Immature natural killer cell (primary cell): ENCODE data around the gene PCNX2. TPM values are rescaled to one million over a fixed set of nuclear protein-coding genes. Genes with fewer than 3 reads are reported as not detected.

ENCODE experiments used
- DNase-seq, 3 donors: peaks; one replicate each; pipeline ENCODE4 v3.0.0; 2022; ENCODE audit warnings: mixed read lengths in 1 of 3
- H3K27ac Mint-ChIP-seq, 6 donors: one replicate each; pipeline ENCODE4 v1.8.0; 2020; ENCODE audit warnings: mixed read lengths in 6 of 6, mild to moderate bottlenecking in 5 of 6, inconsistent platforms in 4 of 6, moderate library complexity in 3 of 6
- H3K27me3 Mint-ChIP-seq, 3 donors: one replicate each; pipeline ENCODE4 v1.8.0; 2020 to 2021; ENCODE audit warnings: low read depth in 3 of 3, mild to moderate bottlenecking in 3 of 3, mixed read lengths in 3 of 3, moderate library complexity in 3 of 3, inconsistent platforms in 1 of 3
- H3K36me3 Mint-ChIP-seq, 3 donors: one replicate each; pipeline ENCODE4 v1.8.0; 2020; ENCODE audit warnings: mixed read lengths in 3 of 3, inconsistent platforms in 2 of 3, mild to moderate bottlenecking in 2 of 3
- H3K4me1 Mint-ChIP-seq, 2 donors: one replicate each; pipeline ENCODE4 v1.8.0; 2020; ENCODE audit warnings: inconsistent platforms in 2 of 2, mild to moderate bottlenecking in 2 of 2, mixed read lengths in 2 of 2, moderate library complexity in 1 of 2
- H3K4me3 Mint-ChIP-seq, 5 donors: one replicate each; pipeline ENCODE4 v1.8.0; 2020; ENCODE audit warnings: mild to moderate bottlenecking in 5 of 5, mixed read lengths in 5 of 5, inconsistent platforms in 3 of 5, moderate library complexity in 3 of 5
- H3K9me3 Mint-ChIP-seq, 6 donors: one replicate each; pipeline ENCODE4 v1.8.0; 2020; ENCODE audit warnings: mild to moderate bottlenecking in 6 of 6, mixed read lengths in 6 of 6, inconsistent platforms in 4 of 6, moderate library complexity in 3 of 6
- polyA plus RNA-seq, 3 donors: library from polyadenylated mRNA; unstranded; fragments of 300-500 nt; fragmentation: Illumina TruSeq; gene quantifications; one replicate each; pipeline ENCODE4 v1.2.3, GENCODE V29; 2021

The PCNX2 gene
- polyA plus RNA-seq, 3 donors from 2014 or later, result 1.1 to 2.6 TPM; not detected in 1

DNA sequence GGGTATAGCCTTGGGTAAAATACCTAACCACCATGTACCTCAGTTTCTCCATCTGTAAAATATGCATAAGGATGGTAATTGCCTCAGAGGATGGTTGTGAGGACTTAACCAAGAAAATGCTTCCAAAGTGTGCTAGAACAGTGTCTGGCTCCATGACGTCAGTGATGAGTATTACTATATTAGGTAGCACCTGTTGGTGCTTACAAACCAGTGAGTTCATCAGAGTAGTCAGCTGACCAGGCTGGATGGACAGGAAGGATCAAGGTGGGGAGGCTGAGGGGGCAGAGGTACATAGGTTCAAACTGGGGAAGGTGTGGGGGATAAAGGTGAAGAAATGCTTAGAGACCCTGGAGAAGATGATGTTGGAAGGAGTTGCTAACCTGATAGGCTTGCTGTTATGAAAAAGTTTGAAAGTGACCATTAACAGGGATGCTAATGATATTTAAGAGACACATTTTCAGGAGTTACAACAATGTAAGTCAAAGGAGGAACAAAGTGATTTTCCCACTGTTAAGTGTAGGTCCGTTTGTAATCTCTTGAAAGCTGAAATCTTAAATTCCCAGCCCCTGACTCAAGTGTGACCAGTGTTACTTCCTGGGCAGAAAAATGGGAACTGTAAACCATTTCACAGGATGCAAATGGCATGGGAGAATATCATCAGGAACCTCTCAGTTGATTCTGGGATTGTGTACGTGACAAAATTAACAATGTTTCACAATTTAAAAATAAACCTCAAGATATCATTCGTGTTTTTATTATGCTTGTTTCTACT, 340.7 kb downstream of the PCNX2 start:
- peaks cover 0 to 2% (median 0%) of the 10 kb centered on the region in 6 donors for H3K9me3 Mint-ChIP-seq
- H3K27ac Mint-ChIP-seq, result no peak overlapping the region
- no peak for DNase-seq
- H3K4me3 Mint-ChIP-seq, result no peak overlapping the region
- H3K27me3 Mint-ChIP-seq, result peaks cover 2 to 13% (median 8%) of the 10 kb centered on the region in 3 donors
- peaks cover 34 to 35% of the 10 kb centered on the region in 2 donors for H3K4me1 Mint-ChIP-seq
- peaks cover 28 to 37% (median 37%) of the 10 kb centered on the region in 3 donors for H3K36me3 Mint-ChIP-seq

DNA sequence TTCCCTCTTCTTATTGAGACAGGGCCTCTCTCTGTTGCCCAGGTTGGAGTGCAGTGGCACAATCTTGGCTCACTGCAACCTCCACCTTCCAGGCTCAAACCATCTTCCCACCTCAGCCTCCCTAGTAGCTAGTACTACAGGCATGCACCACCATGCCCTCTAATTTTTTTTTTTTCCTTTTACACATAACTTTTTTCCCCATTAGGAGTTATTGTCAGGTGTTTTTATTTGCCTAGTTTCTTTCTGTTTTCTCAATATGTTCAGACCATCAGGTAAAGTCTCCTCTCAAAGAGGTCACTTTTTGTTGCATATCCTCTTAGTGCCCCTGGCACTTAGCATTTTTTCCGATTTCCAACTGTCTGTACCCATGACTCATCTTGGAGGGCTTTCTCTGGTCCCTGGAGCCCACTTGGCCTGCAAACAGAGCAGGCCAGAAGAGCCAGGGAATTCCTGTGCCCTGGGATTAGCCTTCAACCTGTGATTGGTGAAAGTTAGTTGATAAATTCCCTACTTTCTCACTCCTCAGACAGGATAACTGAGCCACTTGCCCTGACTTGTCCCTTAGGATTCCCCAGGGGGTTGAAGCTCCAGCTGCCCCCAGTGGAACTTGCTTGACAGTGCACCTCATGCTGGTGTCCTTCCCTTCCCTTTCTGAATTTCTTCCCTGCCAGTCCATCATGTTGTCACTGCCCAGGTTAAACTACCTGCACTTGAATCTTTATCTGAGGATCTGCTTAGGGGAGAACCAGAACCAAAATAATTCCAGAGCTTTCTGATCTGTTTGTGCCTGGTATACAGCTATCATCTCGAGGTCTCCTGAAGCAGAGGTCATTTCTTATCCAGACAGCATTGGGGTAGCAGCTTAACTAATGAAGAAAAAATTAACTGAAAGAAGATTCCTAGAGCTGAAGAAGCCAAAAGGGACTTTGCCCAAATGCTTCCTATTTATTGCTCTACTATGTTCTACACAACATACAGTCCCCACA, 342.7 kb downstream of the PCNX2 start:
- peak; percentile 11 to 17 (median 13) for DNase-seq
- peaks cover 2 to 13% (median 8%) of the 10 kb centered on the region in 3 donors for H3K27me3 Mint-ChIP-seq
- peak overlapping the region in 4 of 6 donors; percentile 21 to 81 (median 52) for H3K27ac Mint-ChIP-seq
- peaks cover 9 to 18% (median 17%) of the 10 kb centered on the region in 3 donors for H3K36me3 Mint-ChIP-seq
- peak overlapping the region in 4 of 5 donors; percentile 1 to 59 (median 39) for H3K4me3 Mint-ChIP-seq
- peaks cover 41 to 43% of the 10 kb centered on the region in 2 donors for H3K4me1 Mint-ChIP-seq
- no peaks in the 10 kb centered on the region for H3K9me3 Mint-ChIP-seq

DNA sequence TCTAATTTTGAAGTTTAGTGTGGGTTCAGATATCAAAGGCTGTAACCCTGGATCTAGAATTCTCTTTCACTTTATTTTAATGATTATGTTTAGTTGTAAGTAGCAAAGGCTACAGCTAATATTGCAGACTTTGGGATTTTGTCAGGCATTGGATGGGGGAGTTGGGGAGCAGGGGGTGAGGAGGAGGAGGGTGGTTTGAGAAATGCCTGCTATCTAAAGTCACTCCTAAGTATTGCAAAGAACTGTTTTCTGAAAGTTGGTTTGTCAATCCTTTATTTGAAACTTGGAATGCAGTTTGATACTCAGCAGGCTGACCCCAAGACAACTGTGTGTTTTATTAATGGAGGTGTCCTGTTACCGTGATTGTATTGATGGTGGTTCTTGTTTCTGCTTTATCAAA, 343.9 kb downstream of the PCNX2 start:
- Mint-ChIP-seq H3K27me3 (peaks cover 2 to 13% (median 8%) of the 10 kb centered on the region in 3 donors), H3K9me3 (no peaks in the 10 kb centered on the region), H3K4me3 (peak overlapping the region; percentile 95 to 97 (median 97)), H3K4me1 (peaks cover 41 to 43% of the 10 kb centered on the region in 2 donors), H3K36me3 (peaks cover 4 to 6% (median 6%) of the 10 kb centered on the region in 3 donors), H3K27ac (peak overlapping the region; percentile 12 to 97 (median 90))
- no peak for DNase-seq

DNA sequence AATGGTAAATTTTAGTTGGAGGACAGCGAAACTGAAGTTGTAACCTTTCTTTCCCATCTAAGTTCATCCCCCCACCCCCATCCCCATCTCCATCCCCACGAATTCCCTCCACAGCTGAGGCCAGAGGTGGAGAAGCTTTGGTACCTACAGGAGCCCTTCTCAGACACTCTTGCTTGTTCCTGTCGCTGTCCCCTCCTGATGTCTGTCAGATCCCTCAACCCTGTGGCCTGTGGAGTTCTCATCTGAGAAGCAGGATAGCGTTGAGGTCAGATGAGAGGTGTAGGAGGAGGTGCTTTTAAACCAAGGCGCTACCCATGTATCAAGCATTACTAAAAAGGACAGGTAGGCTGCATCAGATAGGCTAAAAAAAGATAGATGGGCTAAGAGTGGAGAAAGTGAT, 344.3 kb downstream of the PCNX2 start:
- peak; percentile 7 to 19 (median 8) for DNase-seq
- H3K4me3 Mint-ChIP-seq, result peak overlapping the region; percentile 95 to 97 (median 97)

DNA sequence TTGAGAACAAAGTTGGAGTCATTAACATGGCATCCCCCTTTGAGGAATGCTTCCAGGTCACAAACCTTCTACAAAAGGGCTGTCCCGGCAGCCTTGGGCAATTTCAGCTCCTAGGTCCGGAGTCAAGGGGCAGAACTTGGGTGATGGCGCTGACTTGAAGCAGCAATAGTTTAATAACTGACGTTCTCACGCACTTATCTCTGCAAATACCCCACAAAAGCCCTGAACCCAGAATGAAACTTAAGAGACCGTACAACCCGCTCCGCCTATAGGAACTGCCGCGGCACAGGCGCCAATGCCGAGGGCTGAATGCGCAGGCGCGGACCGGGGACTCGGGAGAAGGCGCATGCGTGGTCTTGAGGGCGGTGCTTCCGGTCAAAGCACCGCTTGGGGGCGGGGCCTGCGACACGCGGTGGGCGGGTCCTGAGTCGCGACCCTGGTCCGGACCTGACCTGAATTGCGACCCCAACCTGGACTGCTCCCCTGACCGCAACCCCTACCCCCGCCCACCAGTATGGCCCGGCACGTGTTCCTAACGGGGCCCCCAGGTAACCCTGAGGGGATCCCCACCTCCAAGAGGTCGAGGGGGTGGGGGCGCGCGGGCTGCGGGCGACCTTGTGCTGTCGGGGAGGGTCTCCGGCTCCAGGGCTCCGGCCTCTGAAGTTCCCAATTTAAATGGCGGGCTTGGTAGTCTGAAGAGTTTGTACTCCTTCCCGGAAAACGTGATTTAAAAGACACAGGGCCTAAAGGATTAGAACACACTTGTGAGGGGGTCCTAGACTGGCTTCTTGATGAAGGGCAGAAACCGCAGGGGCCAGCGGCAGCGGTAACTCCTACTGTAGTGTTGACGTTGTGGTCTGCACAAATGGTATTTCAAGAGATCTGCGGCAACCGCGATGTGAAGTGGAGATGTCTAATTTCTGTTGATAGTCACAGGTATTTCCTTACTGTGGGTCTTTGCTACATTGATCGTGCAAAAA, 345.0 kb downstream of the PCNX2 start, which contains the start of gene NTPCR:
TSS of gene NTPCR (plus strand) at position 415 of the 980 bp plus-strand sequence. CDS start at position 515, 100 bp downstream.
- H3K27ac Mint-ChIP-seq, result peak within 1 kb of the TSS; percentile 81 to 97 (median 94)
- peaks cover 2 to 15% (median 8%) of the 10 kb centered on the region in 3 donors for H3K27me3 Mint-ChIP-seq
- H3K4me1 Mint-ChIP-seq, result peaks cover 43 to 48% of the 10 kb centered on the region in 2 donors
- peak; percentile 92 to 95 (median 94) for DNase-seq
- H3K36me3 Mint-ChIP-seq, result no peaks in the 10 kb centered on the region
- peak within 1 kb of the TSS; percentile 95 to 97 (median 97) for H3K4me3 Mint-ChIP-seq
- H3K9me3 Mint-ChIP-seq, result no peaks in the 10 kb centered on the region

More for the DNA sequence above, 344.3 kb downstream of the PCNX2 start:
- no peaks in the 10 kb centered on the region for H3K9me3 Mint-ChIP-seq
- peak overlapping the region; percentile 81 to 97 (median 91) for H3K27ac Mint-ChIP-seq
- peaks cover 2 to 13% (median 8%) of the 10 kb centered on the region in 3 donors for H3K27me3 Mint-ChIP-seq
- peaks cover 2 to 3% (median 2%) of the 10 kb centered on the region in 3 donors for H3K36me3 Mint-ChIP-seq
- H3K4me1 Mint-ChIP-seq, result peaks cover 42 to 43% of the 10 kb centered on the region in 2 donors

DNA sequence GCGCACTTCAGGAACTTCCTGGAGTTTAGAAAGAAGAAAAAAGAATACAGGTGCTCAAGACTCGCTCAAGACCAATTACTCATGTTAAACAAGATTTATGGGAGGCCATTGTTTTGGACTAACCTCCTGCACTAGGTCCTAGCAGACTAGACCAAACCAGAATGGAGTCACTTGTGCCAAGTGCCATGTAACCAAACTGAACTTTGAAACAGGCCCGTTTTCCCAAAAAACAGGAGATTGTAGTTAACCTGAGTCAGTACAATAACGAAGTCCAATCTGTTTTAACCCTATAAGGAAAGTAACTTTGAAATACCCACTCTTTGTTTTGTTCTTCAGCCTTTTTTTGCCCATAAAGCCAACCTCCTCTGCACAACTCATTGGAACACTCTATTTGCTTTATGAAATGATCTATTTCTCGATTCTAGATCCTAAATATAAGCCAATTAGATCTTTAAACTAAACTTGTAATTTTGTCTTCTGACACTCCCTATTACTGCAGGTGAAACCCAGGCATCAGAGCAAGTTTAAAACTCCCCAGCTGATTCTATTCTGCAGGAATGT, 345.8 kb downstream of the PCNX2 start:
- H3K27ac Mint-ChIP-seq, result peak overlapping the region; percentile 81 to 97 (median 94)
- peak overlapping the region; percentile 95 to 97 (median 97) for H3K4me3 Mint-ChIP-seq
- no peaks in the 10 kb centered on the region for H3K36me3 Mint-ChIP-seq
- peaks cover 47 to 52% of the 10 kb centered on the region in 2 donors for H3K4me1 Mint-ChIP-seq
- H3K27me3 Mint-ChIP-seq, result peaks cover 2 to 15% (median 8%) of the 10 kb centered on the region in 3 donors
- H3K9me3 Mint-ChIP-seq, result no peaks in the 10 kb centered on the region
- no peak for DNase-seq

DNA sequence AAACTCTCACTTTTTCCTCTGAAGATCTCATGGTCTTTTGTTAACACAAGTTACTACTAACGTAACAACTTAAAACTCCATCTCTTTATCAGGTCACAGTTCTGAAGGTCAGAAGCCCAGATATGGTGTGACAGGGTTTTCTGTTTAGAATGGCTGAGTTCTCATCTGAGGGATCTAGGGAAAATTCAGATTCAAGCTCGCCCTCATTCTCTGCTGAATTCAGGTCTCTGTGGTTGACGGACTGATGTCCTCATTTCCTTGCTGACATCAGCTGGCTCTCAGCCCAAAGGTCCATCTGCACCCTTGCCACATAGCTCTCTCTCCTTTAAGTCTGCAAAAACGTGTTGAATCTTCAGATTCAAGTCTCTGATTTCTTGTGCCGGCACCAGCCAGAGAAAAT, 351.2 kb downstream of the PCNX2 start:
- Mint-ChIP-seq H3K9me3 (no peaks in the 10 kb centered on the region), H3K4me1 (peaks cover 24 to 28% of the 10 kb centered on the region in 2 donors), H3K27me3 (peaks cover 0 to 6% (median 6%) of the 10 kb centered on the region in 3 donors), H3K4me3 (peak overlapping the region; percentile 41 to 73 (median 61)), H3K36me3 (no peaks in the 10 kb centered on the region), H3K27ac (peak overlapping the region; percentile 72 to 86 (median 81))
- peak; percentile 34 to 45 (median 35) for DNase-seq

DNA sequence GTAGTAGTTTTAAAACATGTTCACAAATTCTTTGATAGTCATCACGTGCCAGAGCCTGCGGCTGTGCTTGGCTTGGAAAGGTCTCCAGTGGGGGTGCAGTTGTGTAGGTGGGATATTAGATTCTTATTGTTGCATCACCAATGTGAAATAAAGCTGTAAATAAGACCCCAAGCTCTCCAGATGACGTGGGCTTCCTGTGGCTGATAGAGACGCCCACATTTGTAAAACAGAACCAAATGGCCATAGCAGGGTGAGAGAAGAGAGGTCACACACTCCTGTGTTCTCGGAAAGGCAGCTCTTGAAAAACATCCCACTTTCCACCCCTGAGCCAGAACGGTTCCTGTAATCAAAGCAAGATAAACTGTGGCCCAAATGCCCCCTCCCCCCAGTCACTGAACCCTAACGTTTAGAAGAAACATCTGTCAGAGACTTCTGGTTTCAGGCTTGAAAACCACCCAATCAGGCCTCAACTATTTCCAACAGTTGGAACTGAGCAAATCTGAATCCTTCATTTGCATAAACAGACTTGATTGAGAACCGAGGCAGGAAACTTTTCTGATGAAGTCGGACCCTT, 351.8 kb downstream of the PCNX2 start:
- peaks cover 21 to 24% of the 10 kb centered on the region in 2 donors for H3K4me1 Mint-ChIP-seq
- peak overlapping the region; percentile 36 to 61 (median 45) for H3K4me3 Mint-ChIP-seq
- H3K9me3 Mint-ChIP-seq, result no peaks in the 10 kb centered on the region
- H3K36me3 Mint-ChIP-seq, result no peaks in the 10 kb centered on the region
- DNase-seq, result peak in 1 of 3 donors; percentile 2
- peaks cover 0 to 6% (median 6%) of the 10 kb centered on the region in 3 donors for H3K27me3 Mint-ChIP-seq
- peak overlapping the region; percentile 55 to 91 (median 78) for H3K27ac Mint-ChIP-seq

DNA sequence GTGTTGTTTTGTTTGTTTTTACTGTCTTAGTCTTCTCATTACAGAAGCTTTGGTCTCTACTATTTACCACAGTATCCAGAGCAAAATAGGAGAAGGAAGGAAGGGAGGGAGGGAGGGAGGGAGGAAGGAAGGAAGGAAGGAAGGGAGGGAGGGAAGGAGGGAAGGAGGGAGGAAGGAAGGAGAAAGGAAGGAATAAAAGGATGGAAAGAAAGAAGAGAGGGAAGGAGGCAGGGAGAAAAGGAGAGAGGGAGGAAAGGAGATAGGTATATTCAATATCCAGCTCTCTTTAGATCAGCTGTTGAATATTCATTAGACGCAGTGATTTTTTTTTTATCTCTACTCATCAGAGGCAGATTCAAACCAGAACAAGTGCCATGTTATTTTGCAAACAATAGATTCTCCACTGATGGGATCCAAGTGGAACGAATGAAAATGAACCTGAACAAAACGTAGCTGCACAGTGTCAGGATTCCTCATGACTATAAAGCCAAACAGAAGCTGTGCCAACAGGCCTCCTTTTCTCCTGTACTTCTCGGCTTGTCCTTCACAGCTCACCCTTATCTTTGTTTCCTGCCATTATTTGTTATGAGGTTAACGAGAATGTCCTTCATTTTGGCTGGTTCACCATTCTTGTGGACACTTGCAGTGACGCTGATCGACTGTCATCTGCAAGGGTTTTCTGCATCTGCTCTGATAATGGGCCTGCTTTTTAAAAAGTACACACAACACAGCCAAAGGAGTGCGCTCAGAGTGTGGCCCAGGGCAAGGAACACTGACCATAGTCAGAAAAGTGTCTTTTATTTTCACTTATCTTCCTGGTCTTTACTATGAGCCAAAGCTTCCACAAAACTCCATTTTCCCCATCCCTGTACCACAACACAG, 352.9 kb downstream of the PCNX2 start:
- Mint-ChIP-seq H3K27me3 (peaks cover 0 to 11% (median 6%) of the 10 kb centered on the region in 3 donors), H3K9me3 (no peaks in the 10 kb centered on the region), H3K4me1 (peaks cover 21 to 24% of the 10 kb centered on the region in 2 donors), H3K36me3 (no peaks in the 10 kb centered on the region), H3K27ac (peak overlapping the region in 2 of 6 donors; percentile 28 to 55), H3K4me3 (no peak overlapping the region)
- no peak for DNase-seq

DNA sequence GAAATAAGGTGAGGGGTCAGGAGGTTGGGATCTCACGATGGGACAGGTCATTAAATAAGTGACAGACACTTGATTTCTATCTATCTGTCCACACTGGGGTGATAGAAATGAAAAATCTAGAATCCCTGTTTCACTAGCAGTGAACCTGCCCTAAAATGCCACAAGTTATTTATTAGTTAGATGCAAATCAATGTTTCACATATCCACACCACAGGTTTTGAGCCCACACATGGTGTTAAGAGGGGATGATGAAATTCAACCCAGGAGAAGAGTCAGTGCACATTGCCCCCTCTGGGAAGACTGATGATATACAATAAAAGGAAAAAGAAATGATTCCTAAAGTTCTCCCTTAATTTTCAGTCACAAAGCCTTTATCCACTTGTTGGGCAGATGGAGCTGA, 355.3 kb downstream of the PCNX2 start:
- peaks cover 5 to 17% (median 10%) of the 10 kb centered on the region in 3 donors for H3K27me3 Mint-ChIP-seq
- no peaks in the 10 kb centered on the region for H3K36me3 Mint-ChIP-seq
- no peak overlapping the region for H3K4me3 Mint-ChIP-seq
- H3K27ac Mint-ChIP-seq, result no peak overlapping the region
- no peak for DNase-seq
- peaks cover 18 to 21% of the 10 kb centered on the region in 2 donors for H3K4me1 Mint-ChIP-seq
- H3K9me3 Mint-ChIP-seq, result no peaks in the 10 kb centered on the region

DNA sequence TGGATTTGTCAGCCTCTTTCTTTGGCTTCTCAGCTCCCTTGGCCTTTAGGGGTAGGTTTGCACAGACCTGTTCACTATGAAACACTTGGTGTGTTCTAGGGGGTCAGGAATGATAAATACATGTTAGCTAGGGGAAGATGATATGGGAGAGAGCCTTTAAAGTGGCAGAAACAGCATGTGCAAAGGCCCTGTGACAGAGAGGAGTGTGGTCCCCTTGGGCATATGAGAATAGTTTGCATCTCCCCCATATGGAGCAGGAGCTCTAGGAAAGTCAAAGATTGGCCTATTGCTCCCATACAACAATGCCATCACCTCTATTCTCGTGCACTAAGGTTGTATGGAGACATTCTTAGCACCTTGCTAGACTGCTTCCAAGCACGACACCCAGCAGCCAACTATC, 355.8 kb downstream of the PCNX2 start:
- Mint-ChIP-seq H3K4me3 (no peak overlapping the region), H3K36me3 (no peaks in the 10 kb centered on the region), H3K9me3 (no peaks in the 10 kb centered on the region), H3K4me1 (peaks cover 14 to 17% of the 10 kb centered on the region in 2 donors), H3K27ac (no peak overlapping the region), H3K27me3 (peaks cover 5 to 17% (median 10%) of the 10 kb centered on the region in 3 donors)
- no peak for DNase-seq
